H54 (cell line): ENCODE measurements around the gene CASP3.
"Not testable (repeated sequence)": the region's sequence is repeated elsewhere in the genome, so short reads cannot be mapped to it uniquely, and the experiment has no call there.

Source experiments
- DNase-seq: peaks from one replicate; pipeline ENCODE4 v3.0.0; 2011; ENCODE audit warnings: low spot score, mixed read lengths; ENCODE audit not compliant: insufficient read length
- FAIRE-seq: peaks from 3 replicates; lab custom pipeline; 2011; peaks lifted over from hg19 to GRCh38; lab: Jason Lieb, UNC
- POLR2A ChIP-seq: IDR thresholded peaks from 2 replicates; pipeline ENCODE4 v1.6.1; 2011; ENCODE audit warnings: low read depth, mild to moderate bottlenecking, low read length

The CASP3 gene

GRCh38 chr4:184628103-184628502 lies 21.1 kb downstream of the CASP3 start:
- FAIRE-seq (no peak), DNase-seq (no peak)

GRCh38 chr4:184625783-184626596 lies 23.3 kb downstream of the CASP3 start:
- not testable (repeated sequence) for DNase-seq, FAIRE-seq

More at GRCh38 chr4:184628103-184628502, 21.1 kb downstream of the CASP3 start:
- TF ChIP-seq POLR2A = no peak

- no peak for TF ChIP-seq POLR2A
- no peak for FAIRE-seq
- no peak for DNase-seq
Measured at GRCh38 chr4:184624972-184625554, 24.2 kb downstream of the CASP3 start.

GRCh38 chr4:184624504-184624903 lies 24.7 kb downstream of the CASP3 start:
- not testable (repeated sequence) for FAIRE-seq, DNase-seq

GRCh38 chr4:184621518-184621917 lies 27.7 kb downstream of the CASP3 start:
- DNase-seq (no peak), FAIRE-seq (no peak)
- no peak for TF ChIP-seq POLR2A

GRCh38 chr4:184620212-184620867 lies 28.9 kb downstream of the CASP3 start:
- TF ChIP-seq POLR2A = no peak
- no peak for FAIRE-seq
- DNase-seq = no peak

GRCh38 chr4:184617600-184618196 lies 31.5 kb downstream of the CASP3 start:
- no peak for DNase-seq
- no peak for FAIRE-seq
- no peak for TF ChIP-seq POLR2A

- DNase-seq (no peak), FAIRE-seq (no peak)
- TF ChIP-seq POLR2A = no peak
Measured at GRCh38 chr4:184616633-184617551, 32.4 kb downstream of the CASP3 start.

- DNase-seq, FAIRE-seq: not testable (repeated sequence)
Measured at GRCh38 chr4:184616168-184616567, 33.1 kb downstream of the CASP3 start.

GRCh38 chr4:184614509-184614908 lies 34.7 kb downstream of the CASP3 start:
- no peak for DNase-seq
- no peak for TF ChIP-seq POLR2A
- no peak for FAIRE-seq

GRCh38 chr4:184613405-184613804 lies 35.8 kb downstream of the CASP3 start:
- DNase-seq = no peak
- no peak for FAIRE-seq
- no peak for TF ChIP-seq POLR2A

GRCh38 chr4:184612074-184612473 lies 37.2 kb downstream of the CASP3 start:
- FAIRE-seq (no peak), DNase-seq (no peak)
- TF ChIP-seq POLR2A = no peak

GRCh38 chr4:184607429-184607828 lies 41.8 kb downstream of the CASP3 start:
- not testable (repeated sequence) for FAIRE-seq, DNase-seq

GRCh38 chr4:184602857-184603256 lies 46.4 kb downstream of the CASP3 start:
- FAIRE-seq, DNase-seq: not testable (repeated sequence)

- DNase-seq, FAIRE-seq: not testable (repeated sequence)
Measured at GRCh38 chr4:184600982-184601381, 48.3 kb downstream of the CASP3 start.
